Measurements from ENCODE around the gene PARD6A.

PARD6A gene

GRCh38 chr16:67697422-67698185 is 36.8 kb downstream of the PARD6A start:
- no peak for DNase-seq

- DNase-seq, result no peak
Measured at GRCh38 chr16:67699265-67699664, 38.5 kb downstream of the PARD6A start.

GRCh38 chr16:67701420-67701819 is 40.7 kb downstream of the PARD6A start:
- DNase-seq, result no peak

- no peak for DNase-seq
Measured at GRCh38 chr16:67702130-67702529, 41.4 kb downstream of the PARD6A start.

- DNase-seq, result no peak
Measured at GRCh38 chr16:67703626-67704025, 42.9 kb downstream of the PARD6A start.

- DNase-seq, result no peak
Measured at GRCh38 chr16:67704110-67704509, 43.4 kb downstream of the PARD6A start.

- DNase-seq, result no peak
Measured at GRCh38 chr16:67707210-67707609, 46.5 kb downstream of the PARD6A start.

- DNase-seq, result no peak
Measured at GRCh38 chr16:67707790-67708189, 47.0 kb downstream of the PARD6A start.

- no peak for DNase-seq
Measured at GRCh38 chr16:67708368-67708771, 47.6 kb downstream of the PARD6A start.

GRCh38 chr16:67709050-67709449 is 48.3 kb downstream of the PARD6A start:
- DNase-seq, result no peak

- no peak for DNase-seq
Measured at GRCh38 chr16:67710607-67711006, 49.8 kb downstream of the PARD6A start.

Data from activated naive CD4-positive, alpha-beta T cell treated with Interleukin-2 at 50 U/mL for 16 hours (primary cell).